GM10266 (cell line): ENCODE results near the gene PDC.

Experiments
- DNase-seq: peaks from one replicate; pipeline ENCODE4 v3.0.0; 2012; ENCODE audit errors: extremely low spot score
- CTCF ChIP-seq: IDR thresholded peaks from 2 replicates; pipeline ENCODE4 v1.5.1; 2012; ENCODE audit warnings: mild to moderate bottlenecking, low read depth; ENCODE audit not compliant: control insufficient read depth, insufficient read depth; ENCODE audit errors: missing control alignments

PDC gene

GRCh38 chr1:186443638-186444037, 17.3 kb downstream of the PDC start:
- TF ChIP-seq CTCF, result no peak
- no peak for DNase-seq

GRCh38 chr1:186442651-186443375, 18.1 kb downstream of the PDC start:
- no peak for TF ChIP-seq CTCF
- DNase-seq, result no peak

- DNase-seq, result no peak
Observed at GRCh38 chr1:186440584-186440983, 20.3 kb downstream of the PDC start.

GRCh38 chr1:186438567-186438966, 22.3 kb downstream of the PDC start:
- DNase-seq, result no peak
- no peak for TF ChIP-seq CTCF

More at GRCh38 chr1:186440584-186440983, 20.3 kb downstream of the PDC start:
- no peak for TF ChIP-seq CTCF

- DNase-seq, result no peak
- TF ChIP-seq CTCF, result no peak
Observed at GRCh38 chr1:186435336-186435735, 25.6 kb downstream of the PDC start.

- TF ChIP-seq CTCF, result no peak
- no peak for DNase-seq
Observed at GRCh38 chr1:186429017-186429416, 31.9 kb downstream of the PDC start.

GRCh38 chr1:186426118-186426517, 34.8 kb downstream of the PDC start:
- TF ChIP-seq CTCF, result no peak
- no peak for DNase-seq
